ENCODE measurements around the gene POU2F2.

Gene POU2F2

DNA sequence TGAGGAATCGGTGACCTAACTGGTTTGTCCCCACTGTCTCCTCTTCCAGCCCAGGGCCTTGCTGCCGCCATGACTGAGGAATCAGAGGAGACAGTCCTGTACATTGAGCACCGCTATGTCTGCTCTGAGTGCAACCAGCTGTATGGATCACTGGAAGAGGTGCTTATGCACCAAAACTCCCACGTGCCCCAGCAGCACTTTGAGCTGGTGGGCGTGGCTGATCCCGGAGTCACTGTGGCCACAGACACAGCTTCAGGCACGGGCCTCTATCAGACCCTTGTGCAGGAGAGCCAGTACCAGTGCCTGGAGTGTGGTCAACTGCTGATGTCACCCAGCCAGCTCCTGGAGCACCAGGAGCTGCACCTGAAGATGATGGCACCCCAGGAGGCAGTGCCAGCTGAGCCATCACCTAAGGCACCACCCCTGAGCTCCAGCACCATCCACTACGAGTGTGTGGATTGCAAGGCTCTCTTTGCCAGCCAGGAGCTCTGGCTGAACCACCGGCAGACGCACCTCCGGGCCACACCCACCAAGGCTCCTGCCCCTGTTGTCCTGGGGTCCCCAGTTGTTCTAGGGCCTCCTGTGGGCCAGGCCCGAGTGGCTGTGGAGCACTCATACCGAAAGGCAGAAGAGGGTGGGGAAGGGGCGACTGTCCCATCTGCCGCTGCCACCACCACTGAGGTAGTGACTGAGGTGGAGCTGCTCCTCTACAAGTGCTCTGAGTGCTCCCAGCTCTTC is 53.5 kb downstream of the POU2F2 start:
- no peak for DNase-seq

DNA sequence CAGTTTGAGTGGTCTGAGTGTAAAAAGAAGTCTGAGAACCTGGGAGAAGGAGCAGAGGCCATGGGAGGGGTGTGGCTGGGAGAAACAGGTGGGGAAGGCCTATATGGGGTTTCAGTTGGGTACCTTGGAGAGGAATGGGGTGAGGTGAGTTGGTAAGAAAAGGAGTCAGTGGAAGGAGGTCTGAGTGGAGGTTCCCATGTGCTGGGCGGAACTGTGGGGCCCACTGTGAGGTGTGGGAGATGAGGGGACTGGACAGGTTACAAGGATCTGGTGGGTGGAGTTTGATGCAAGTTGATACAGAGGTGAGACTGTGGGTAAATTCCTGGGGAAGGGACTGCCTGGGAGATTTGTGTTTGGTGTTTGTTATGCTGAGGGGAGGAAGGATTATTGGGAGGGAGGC is 54.2 kb downstream of the POU2F2 start:
- no peak for DNase-seq

DNA sequence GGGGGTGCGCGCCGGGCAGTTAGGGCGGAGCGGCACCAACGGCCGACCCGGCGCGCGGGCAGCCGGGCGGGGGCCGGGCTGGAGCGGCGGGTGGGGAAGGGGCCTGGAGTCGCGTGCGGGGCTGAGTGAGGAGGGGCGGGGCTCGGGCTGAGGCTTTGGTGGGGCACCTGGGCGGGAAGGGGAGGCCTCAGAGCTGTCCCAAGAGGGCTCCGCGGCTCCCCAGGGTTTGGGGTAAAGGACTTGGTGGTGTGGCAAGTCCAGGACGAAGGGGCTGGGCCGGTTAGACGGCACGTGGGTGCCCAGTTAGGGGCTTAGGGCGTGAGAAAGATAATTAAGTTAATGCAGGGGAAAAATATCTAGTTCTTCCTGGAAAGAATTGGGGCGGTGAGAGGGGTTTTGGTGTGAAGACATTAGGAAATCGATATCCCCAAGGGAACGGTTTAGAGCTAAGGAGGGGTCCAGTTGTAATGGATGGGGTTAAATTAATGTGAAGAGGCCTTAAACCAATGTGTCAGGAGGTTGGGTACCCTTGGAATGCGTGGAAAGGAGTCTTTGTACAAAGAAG is 55.8 kb downstream of the POU2F2 start:
- DNase-seq: no peak

DNA sequence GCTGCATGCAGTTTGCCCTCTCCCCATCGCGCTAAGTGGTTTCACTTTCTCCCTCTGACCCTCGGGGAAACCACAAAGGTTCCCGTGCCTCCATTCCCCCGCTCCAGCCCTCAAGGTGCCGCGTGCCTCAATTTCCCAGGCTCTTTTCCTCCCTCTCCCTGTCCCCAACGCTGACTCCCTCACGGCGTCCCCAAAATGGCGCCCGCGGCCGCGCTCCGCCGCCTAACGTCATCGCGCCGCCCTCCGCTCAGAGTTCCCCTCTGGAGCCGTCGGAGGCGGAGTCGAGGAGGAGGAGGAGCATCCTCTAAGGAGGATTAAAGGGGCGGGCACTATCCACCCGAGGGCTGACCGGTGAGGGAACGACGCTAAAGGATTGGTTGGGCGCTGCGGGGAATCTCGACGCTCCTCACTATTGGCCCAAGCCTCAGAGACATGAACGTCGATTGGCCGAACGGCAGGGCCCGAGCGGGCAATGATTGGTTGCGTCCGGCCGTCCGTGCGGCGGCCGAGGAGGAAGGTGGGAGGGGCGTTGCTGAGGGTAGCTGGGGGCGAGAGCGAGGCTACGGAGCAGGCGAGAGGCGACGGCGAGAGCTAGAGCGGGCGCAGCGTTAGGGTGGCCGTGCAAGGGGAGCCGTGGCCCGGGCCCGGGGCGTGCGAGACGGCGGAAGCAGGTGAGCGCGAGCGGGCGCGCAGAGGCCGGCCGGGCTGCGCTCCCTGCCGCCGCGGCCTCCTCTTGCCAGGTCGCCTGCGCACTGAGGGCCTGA is 56.4 kb downstream of the POU2F2 start, which contains the start of gene ZNF574:
TSS of gene ZNF574 (plus strand) at position 551 of the 764 bp plus-strand sequence. CDS start 2,441 bp downstream, outside the sequence.
- DNase-seq: peak; percentile 100

DNA sequence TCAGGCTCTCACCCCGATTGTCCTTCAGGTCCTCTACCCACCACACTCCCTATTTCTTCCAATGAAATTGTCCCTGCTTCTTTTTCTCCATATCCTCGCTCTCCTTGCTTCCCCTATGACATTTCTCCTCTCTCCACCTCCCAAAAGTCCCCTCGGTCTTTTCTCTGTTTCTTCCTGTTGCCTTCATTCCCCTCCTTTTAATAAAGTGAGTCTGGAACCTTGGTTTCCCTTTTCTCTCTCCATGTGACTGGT is 57.0 kb downstream of the POU2F2 start:
- DNase-seq: peak; percentile 80

DNA sequence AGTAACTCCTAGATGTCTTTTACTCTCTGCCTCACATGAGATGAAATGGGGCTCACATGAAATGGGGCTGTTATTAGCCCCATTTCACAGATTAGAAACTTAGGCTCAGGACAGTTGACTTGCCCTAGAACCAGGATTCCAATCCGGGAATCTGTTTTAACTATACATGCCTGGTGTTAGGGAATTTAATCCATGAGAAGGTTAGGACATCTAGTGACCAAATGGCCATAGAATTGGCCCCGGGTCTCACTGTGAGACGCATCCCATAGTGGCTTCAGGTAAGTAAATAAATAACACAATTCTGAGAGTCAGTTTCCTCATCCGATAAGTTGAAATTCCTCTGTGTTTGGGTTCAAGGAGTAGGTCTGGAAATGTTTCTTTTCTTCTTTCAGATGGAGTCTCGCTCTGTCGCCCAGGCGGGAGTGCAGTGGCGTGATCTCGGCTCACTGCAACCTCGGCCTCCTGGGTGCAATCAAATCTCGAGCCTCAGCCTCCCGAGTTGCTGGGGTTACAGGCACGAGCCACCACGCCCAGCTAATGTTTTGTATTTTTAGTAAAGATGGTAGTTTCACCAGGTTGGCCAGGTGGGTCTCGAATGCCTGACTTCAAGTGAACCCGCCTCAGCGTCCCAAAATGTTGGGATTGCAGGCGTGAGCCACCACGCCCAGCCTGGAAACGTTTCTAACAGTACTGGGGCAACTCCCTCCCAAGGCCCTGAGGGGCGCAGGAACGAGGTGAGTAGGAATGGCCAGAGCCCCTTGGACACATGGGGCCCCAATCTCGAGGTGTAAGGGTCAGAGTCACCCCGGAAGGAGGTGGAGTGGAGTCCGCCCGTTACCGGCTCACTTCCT is 57.5 kb downstream of the POU2F2 start:
- DNase-seq: no peak

DNA sequence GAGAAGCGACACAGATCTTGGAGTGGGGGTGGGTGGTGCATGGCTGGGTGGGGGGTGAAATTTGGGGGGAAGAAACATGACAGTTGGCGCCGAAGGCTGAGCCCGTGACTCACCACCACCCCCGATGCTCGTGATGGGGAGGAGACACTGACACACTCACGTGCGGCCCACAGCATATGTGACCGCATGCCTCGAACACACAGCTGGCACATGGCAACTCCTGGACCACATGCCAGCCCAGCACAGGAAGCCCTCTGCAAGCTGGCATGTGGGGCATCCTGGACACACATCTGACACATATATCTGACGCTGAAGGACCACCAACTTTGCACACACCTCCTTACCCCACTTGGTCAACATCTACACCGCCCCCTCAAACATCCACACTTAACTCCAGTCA is 61.0 kb downstream of the POU2F2 start:
- no peak for DNase-seq

DNA sequence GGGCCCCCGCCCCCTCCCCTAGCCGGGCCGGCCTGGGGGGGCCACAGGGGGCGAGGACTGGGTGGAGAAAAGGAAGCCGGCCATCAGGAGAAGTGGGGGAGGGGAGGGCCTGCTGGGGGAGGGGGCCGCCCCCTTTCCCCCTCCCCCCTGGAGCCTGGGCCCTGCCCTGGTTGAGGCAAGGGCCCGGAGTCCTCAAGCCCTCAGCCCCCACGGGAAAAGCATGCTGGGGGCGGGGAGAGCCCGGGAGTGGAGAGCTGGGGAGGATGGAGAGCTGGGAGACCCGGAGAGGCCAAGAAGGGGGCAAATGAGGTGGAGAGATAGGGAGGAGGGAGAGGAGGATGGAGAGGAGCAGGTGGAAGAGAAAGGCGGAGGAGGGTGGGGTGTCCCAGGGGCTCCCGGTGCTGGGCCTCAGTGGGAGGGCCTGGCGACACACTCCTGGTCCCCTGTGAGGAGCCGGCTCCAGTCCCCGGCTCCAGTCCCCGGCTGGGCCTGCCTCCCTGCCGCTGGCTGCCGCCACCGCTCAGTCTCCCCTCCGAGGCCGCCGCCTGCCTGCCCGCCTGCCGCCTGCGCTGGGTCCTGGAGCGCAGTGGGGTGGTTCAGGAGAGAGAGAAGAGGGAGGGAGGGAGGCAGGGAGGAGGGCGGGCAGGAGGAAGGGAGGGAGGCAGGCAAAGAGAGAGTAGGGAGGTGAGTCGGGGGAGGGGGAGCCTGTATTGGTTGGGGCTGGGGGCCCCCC is 62.5 kb downstream of the POU2F2 start, which contains the start of gene GRIK5:
TSS of gene GRIK5 (minus strand) at position 588 of the 733 bp plus-strand sequence. CDS start 4,436 bp downstream, outside the sequence.
- DNase-seq: peak; percentile 84

DNA sequence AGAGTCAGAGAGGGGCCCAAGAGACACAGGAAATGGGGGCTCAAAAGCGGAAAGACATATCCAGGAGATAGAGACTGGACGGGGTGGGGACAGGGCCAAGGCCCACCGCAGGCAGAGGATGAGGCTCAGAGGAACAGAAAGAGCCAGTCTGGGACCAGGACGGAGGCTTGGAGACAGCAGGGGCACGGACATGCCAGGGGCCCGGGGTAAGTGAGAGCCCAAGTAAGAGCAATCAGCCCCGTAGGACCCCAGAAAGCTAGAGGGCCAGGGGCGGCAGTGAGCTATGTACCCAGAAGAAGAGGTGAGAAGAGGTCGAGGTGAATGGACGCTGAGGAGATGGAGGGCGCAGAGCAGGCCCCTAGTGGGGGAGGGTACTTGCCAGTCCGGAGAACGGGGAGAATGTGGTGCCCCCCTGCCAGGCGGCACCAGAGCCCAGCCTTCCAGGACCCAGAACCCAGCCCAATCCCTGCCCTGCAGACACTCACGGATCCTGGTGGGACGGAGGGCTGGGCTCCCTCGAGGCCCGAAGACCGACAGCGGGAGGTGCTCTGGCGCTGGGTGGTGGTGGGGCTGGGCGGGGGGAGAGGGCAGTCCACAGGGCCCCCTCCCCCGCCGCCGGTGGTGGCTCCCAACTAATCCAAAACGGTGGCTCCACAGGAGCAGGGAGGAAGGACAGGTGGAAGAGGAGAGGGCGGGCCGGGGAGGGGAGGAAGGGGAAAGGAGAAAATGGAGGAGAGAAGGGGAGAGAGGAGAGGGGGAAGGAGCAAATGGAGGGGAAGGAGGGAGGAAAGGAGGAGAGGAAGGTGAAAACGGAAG is 63.3 kb downstream of the POU2F2 start:
- no peak for DNase-seq

DNA sequence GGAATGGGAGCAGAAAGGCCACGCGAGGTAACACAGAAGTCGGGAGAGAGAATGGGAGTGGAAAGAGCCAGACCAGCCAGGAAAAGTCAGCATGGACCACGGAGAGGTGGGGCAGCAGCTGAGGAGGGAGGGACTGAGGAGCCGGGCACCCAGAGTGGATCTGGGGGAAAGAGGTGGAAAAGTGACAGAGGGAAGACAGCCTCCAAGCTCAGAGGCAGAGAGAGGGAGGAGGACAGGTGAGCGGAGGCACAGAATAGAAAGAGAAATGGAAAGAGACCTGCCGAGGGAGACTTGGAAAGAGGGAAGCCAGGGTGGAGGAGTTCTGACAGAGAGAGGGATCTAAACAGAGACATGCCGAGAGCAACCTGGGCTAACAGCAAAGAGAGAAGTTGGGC is 63.9 kb downstream of the POU2F2 start:
- DNase-seq: no peak

DNA sequence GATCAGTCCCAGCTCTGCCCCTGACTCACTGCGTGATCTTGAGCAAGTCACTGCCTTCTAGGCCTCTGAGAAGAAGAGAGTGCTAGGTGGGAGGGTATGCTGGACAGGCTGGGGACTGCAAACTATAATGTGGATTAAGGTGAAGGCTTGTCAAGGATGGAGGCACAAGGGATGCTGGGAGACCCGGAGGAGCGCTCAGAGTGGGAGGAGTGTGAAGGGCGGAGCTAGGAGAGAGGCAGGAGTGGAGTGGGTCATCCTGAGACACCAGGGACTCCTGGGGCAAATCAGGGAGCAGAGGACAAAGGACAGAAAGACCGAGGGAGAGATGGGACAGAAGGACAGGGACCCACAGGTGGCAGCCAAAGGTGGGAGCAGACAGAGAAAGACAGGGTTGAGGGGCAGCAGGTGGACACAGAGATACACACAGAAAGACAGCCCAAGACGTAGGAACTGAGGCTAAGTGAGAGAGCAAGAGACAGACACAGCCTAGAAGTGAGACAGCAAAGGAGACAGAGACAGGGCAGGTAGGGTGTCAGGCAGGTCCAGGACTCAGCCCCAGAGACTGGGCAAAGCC is 64.8 kb downstream of the POU2F2 start:
- DNase-seq: no peak

DNA sequence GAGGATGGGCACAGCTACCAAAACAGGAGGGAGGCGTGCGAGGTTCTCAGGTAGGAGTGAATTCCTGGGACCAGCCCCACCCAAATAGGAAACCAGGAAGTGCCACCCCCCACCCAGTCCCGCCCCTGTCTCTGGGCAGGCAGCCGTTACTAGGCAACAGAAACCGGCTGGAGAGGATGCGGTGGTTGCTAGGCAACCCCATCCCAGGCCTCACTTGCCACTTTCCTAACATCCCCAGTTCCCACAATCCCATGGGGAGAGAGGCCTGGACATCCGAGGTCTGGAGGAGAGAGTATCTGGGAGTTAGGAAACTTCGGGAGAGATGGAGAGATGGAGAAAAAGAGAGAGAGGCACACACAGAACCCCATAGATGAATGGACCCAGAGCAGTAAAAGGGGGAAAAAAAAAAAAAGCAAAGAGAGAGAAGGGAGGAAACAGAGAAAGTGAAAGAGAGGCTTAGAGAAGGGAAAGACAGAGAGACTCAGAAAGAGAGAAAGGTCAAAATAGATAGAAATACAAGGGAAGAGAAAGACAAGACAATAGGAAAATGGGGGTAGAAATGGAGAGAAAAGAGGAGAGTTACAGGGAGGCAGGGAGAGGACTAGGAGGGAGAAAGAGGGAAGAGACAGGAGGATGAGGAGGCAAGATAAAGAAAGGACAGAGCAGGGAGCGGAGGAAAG is 66.0 kb downstream of the POU2F2 start:
- DNase-seq: peak; percentile 89

DNA sequence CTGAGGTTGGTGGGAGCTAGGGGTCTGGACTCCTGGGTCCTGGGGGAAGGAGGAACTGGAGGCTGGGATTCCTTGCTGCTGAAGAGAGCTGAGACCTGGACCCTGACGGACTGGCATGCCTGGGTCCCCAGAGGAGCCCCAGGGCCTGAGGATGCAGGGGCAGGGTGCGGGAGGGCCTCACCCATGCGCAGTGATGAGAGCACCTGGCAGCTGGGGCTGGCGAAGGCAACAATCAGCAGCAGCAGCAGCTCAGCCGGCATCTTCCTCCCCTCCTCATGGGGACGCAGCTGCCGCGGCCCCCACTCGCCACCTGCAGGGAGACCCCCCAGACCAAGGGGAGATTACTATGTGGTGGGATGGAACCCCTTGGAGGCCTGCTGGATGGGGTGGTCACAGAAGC is 66.7 kb downstream of the POU2F2 start:
- no peak for DNase-seq

DNA sequence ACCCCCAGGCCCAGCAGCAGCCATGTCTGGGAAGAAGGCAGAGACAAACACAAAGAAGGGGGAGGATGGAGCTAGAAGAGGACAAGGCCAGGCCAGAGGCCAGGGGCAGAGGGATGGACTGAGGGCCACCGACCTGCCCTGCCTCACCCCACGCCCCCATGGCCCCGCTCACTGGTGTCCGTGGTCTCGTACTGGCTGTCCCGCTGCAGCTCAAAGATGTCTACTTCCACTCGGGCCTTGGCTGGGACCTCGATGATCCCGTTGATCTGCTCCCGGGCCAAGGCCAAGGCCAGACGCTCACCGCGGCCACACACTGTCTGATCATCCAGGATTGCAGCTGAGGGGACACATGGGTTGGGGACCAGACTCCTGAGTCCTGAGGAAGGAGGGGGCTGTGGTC is 67.2 kb downstream of the POU2F2 start:
- DNase-seq: no peak

DNA sequence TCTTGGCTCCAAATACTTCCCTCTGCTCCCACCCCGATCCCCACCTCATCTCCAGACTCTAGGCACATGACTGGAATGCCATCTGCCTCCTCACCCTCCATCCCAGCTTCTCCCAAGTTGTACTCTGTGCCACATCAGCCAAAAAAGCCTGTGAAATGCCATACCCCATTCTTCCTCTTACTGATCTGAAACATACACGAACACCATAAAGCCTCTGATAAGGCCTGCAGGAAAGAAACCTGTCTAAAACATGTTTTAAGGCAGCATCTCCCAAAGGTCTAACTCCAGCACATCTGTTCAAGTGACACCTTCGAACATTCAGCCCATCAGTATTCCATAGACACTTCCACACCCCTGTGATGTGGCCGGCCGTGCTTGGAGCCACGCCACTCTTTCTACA is 67.8 kb downstream of the POU2F2 start:
- DNase-seq: no peak

DNA sequence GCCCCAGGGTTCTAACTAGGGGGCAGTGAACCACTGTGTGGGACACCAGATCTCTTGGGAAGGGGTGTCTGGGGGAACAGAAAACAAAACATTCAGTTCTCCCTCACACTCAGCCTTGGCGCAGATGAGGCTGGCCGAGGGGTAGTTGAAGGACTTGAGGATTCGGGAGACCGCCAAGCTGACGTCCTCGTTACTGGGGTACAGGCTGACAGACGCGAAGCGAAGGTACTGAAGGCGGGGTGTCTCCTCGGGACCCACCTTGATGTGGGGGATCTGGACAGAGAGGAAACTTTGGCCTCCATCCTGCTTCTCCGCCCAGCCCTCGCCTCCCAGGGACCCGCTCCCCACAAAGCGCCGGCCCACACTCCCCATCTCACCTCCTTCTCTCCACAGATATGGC is 69.9 kb downstream of the POU2F2 start:
- DNase-seq: no peak

DNA sequence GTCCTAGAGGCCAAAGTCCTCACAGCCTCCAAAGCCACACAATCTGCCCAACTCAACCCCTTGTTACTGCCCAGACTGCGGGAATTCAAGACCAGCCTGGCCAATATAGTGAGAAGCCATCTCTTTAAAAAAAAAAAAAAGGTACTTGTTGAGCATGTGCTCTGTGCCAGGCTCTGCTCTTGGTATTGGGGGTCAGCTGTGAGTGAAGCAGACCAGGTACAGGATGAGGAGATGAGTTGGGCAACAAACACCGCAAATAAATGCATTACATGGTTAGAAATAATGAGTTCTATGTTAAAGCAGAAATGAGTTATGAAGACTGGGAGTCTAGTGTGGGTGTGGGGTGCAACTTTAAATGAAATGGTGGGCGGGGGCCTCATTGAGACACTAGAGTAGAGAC is 72.1 kb downstream of the POU2F2 start:
- no peak for DNase-seq

DNA sequence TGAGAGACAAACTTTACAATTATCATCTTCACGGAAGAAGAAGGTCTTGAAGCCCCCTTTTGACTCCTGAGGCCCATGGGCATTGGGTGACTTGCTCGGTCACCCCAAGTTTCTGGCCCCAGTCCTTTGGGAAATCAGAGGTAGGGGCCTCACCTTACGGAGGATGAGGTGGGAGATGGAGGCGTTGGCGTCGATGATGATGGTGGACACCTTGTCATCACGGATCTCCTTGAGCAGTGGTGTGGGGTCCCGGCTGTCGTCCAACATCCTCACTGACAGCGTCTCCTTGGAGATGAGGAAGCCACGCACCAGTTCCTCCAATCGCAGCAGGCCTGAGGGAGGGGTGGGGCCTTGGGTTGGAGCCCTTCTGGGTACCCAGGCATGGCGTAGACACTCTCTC is 73.0 kb downstream of the POU2F2 start:
- no peak for DNase-seq

DNA sequence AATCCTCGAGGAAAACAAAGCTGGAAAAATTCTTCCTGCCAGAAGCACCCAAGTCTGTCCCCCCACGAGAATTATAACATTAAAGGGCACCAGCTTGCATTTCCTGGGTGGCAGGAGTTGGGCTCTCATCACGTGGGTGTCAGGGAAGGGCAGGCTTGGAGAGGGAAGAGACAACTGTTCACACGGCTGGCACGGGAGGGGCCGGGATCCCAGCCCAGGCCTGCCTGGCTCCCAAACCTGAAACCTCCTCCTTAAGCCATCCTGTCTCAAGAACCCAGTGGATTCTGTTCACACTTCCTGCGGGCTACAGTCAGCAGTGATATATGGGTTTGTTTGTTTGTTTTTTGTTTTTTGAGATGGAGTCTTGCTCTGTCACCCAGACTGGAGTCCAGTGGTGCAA is 74.4 kb downstream of the POU2F2 start:
- no peak for DNase-seq

DNA sequence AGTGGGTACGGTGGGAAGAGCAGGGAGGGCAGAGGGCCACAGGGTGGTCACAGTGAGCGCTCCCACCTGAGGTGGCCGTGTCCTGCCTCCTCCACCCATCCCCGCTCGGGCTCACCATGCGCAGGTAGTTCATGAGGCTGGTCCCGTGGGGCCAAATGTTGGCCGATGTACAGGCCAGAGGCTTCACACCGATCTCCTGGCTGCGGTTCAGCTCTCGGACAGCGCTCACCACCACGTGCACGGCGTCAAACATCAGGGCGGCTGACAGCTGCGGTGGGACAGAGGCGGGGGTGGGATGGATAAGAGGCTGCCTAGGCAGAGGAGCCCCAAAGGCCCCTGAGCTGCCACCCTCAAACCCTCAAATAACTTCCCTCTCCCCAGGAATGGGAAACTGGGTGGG is 78.0 kb downstream of the POU2F2 start:
- DNase-seq: no peak

Measured in NCI-H2227 treated with DMSO at 0.1 percent for 48 hours (cell line).